ENCODE data around the gene RPP30.

DNA sequence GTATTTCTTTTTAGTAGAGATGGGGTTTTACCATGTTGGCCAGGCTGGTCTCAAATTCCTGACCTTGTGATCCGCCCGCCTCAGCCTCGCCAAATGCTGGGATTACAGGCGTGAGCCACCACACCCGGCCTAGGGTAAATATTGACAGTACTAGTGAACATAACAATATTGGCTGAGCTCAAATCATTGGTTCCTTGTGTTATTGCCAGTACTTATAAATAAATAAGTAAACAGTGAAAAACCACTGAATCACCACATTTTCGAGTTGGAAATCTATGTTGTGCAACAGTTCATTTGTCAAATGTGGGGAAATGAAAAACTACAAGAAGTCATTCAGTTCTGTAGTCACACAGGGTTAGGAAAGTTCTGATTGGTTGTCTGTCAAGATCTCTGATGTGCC lies 15.8 kb downstream of the RPP30 start:
- TF ChIP-seq, protein P1, sequence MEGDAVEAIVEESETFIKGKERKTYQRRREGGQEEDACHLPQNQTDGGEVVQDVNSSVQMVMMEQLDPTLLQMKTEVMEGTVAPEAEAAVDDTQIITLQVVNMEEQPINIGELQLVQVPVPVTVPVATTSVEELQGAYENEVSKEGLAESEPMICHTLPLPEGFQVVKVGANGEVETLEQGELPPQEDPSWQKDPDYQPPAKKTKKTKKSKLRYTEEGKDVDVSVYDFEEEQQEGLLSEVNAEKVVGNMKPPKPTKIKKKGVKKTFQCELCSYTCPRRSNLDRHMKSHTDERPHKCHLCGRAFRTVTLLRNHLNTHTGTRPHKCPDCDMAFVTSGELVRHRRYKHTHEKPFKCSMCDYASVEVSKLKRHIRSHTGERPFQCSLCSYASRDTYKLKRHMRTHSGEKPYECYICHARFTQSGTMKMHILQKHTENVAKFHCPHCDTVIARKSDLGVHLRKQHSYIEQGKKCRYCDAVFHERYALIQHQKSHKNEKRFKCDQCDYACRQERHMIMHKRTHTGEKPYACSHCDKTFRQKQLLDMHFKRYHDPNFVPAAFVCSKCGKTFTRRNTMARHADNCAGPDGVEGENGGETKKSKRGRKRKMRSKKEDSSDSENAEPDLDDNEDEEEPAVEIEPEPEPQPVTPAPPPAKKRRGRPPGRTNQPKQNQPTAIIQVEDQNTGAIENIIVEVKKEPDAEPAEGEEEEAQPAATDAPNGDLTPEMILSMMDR (IDR thresholded peaks at IDR 0.05; ENCODE audit: low read depth, low read length, missing input control) = no peak
- TF ChIP-seq HNF4A (conservative IDR thresholded peaks at IDR 0.05) (peak; percentile 59 to 73), FOXA1 (IDR thresholded peaks at IDR 0.05) (peak; percentile 95), JUND (IDR thresholded peaks at IDR 0.05) (peak; percentile 51 to 75), YY1 (IDR thresholded peaks at IDR 0.05) (peak; percentile 62), GABPA (IDR thresholded peaks at IDR 0.05 in 1 of 2, conservative IDR thresholded peaks at IDR 0.05 in 1 of 2) (peak in 1 of 2 donors; percentile 25), RAD21 (IDR thresholded peaks at IDR 0.05) (peak in 1 of 2 donors; percentile 3), SP1 (IDR thresholded peaks at IDR 0.05) (peak; percentile 64), EGR1 (IDR thresholded peaks at IDR 0.05; ENCODE audit: low read depth in 2 of 2) (peak in 1 of 2 donors; percentile 51), TAF1 (conservative IDR thresholded peaks at IDR 0.05) (no peak), HNF4G (IDR thresholded peaks at IDR 0.05) (no peak)
- TF ChIP-seq, protein P2, sequence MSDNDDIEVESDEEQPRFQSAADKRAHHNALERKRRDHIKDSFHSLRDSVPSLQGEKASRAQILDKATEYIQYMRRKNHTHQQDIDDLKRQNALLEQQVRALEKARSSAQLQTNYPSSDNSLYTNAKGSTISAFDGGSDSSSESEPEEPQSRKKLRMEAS (IDR thresholded peaks at IDR 0.05) = peak; percentile 71
- TF ChIP-seq, protein P3, sequence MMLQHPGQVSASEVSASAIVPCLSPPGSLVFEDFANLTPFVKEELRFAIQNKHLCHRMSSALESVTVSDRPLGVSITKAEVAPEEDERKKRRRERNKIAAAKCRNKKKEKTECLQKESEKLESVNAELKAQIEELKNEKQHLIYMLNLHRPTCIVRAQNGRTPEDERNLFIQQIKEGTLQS (IDR thresholded peaks at IDR 0.05) = no peak

All from liver (tissue), 3 donors.